Chondrocyte (in vitro differentiated cells): ENCODE results near the gene TRPM8. TPM values are rescaled to one million over a fixed set of nuclear protein-coding genes. Genes with fewer than 3 reads are reported as not detected.

Source experiments
- DNase-seq: peaks from one replicate; pipeline ENCODE4 v3.0.0; 2021; ENCODE audit warnings: mixed read lengths, low spot score
- H3K27ac Mint-ChIP-seq: one replicate; pipeline ENCODE4 v1.8.0; 2021; ENCODE audit warnings: mild to moderate bottlenecking, moderate library complexity, mixed read lengths; ENCODE audit not compliant: unreplicated experiment
- H3K27me3 Mint-ChIP-seq: 2 replicates; pipeline ENCODE4 v1.8.0; 2021; ENCODE audit warnings: low read depth, mixed read lengths
- H3K36me3 Mint-ChIP-seq: 2 replicates; pipeline ENCODE4 v1.8.0; 2021; ENCODE audit warnings: low read depth, mixed read lengths
- H3K4me1 Mint-ChIP-seq: 2 replicates; pipeline ENCODE4 v1.8.0; 2021; ENCODE audit warnings: low read depth, mild to moderate bottlenecking, mixed read lengths
- H3K4me3 Mint-ChIP-seq: one replicate; pipeline ENCODE4 v1.8.0; 2021; ENCODE audit warnings: mild to moderate bottlenecking, moderate library complexity, mixed read lengths; ENCODE audit not compliant: unreplicated experiment
- H3K9me3 Mint-ChIP-seq: 2 replicates; pipeline ENCODE4 v1.8.0; 2021; ENCODE audit warnings: low read depth, mixed read lengths
- CTCF ChIP-seq: fragments of 200-600 bp; sonication (generic); IDR thresholded peaks from 2 replicates; pipeline ENCODE4 v1.5.0; 2021; ENCODE audit warnings: antibody characterized with exemption, mild to moderate bottlenecking, moderate library complexity
- total RNA-seq: library from RNA; stranded (reverse); gene quantifications from 3 replicates; pipeline ENCODE4 v1.2.1, GENCODE V29; 2021

TRPM8 gene
- total RNA-seq, 1 donor from 2014 or later, result 0.15 TPM

GRCh38 chr2:234050455-234051135 lies 133.4 kb downstream of the TRPM8 start, which contains the start of gene SPP2:
Gene SPP2, plus strand, starts transcription at chr2:234050702. Its CDS starts 85 bp downstream, at chr2:234050787.
- Mint-ChIP-seq H3K4me1 (no peaks in the 10 kb centered on the region), H3K36me3 (peaks cover 2% of the 10 kb centered on the region), H3K4me3 (no peak within 1 kb of the TSS), H3K9me3 (no peaks in the 10 kb centered on the region), H3K27ac (no peak within 1 kb of the TSS), H3K27me3 (peaks cover 21% of the 10 kb centered on the region)
- DNase-seq, result no peak
- TF ChIP-seq CTCF, result no peak

- peaks cover 21% of the 10 kb centered on the region for H3K27me3 Mint-ChIP-seq
Measured at GRCh38 chr2:234051374-234052070, 134.3 kb downstream of the TRPM8 start.

DNA sequence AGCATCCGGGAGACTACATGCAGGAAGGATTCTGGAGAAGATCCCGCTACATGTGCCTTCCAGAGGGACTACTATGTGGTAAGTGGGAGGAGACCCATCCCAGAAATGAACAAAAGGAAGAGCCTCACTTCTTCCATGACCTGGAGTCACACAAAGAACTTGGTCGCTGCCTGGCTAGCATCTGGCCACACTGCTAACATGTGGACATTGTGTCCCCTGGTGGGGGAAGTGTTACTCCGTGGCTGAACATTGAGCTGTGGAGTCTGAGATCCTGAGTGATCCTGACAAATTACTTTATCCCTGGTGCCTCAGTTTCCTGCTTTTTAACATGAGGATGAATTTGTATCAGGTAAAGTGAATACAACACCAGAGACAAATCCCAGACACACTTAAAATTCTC lies 141.7 kb downstream of the TRPM8 start:
- DNase-seq, result no peak
- H3K4me3 Mint-ChIP-seq, result no peak overlapping the region
- H3K9me3 Mint-ChIP-seq, result peaks cover 2% of the 10 kb centered on the region
- H3K27ac Mint-ChIP-seq, result no peak overlapping the region
- no peak for TF ChIP-seq CTCF
- peaks cover 2% of the 10 kb centered on the region for H3K36me3 Mint-ChIP-seq
- peaks cover 23% of the 10 kb centered on the region for H3K27me3 Mint-ChIP-seq
- H3K4me1 Mint-ChIP-seq, result no peaks in the 10 kb centered on the region

More at GRCh38 chr2:234051374-234052070, 134.3 kb downstream of the TRPM8 start:
- no peak for TF ChIP-seq CTCF
- no peak overlapping the region for H3K4me3 Mint-ChIP-seq
- no peak overlapping the region for H3K27ac Mint-ChIP-seq
- DNase-seq, result no peak
- H3K4me1 Mint-ChIP-seq, result no peaks in the 10 kb centered on the region
- H3K36me3 Mint-ChIP-seq, result peaks cover 2% of the 10 kb centered on the region
- no peaks in the 10 kb centered on the region for H3K9me3 Mint-ChIP-seq

DNA sequence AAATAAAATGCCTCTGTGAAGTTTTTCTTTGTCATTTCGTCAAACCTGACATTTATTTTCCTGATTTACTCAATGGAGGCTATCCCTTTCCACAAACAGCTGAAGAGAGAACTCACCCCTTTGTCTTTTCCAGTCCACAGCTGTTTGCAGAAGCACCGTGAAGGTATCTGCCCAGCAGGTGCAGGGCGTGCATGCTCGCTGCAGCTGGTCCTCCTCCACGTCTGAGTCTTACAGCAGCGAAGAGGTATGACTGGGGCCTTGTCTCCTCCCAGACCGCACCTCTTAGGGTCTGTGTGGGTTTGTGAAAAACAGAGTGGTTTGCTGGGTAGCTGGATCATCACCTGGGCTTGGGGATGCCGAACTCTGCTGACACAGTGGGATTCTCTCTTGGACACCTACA lies 143.1 kb downstream of the TRPM8 start:
- H3K4me1 Mint-ChIP-seq, result no peaks in the 10 kb centered on the region
- peaks cover 2% of the 10 kb centered on the region for H3K9me3 Mint-ChIP-seq
- TF ChIP-seq CTCF, result no peak
- no peak overlapping the region for H3K4me3 Mint-ChIP-seq
- DNase-seq, result no peak
- peaks cover 19% of the 10 kb centered on the region for H3K27me3 Mint-ChIP-seq
- H3K36me3 Mint-ChIP-seq, result no peaks in the 10 kb centered on the region
- no peak overlapping the region for H3K27ac Mint-ChIP-seq

GRCh38 chr2:234061624-234062257 lies 144.6 kb downstream of the TRPM8 start:
- no peaks in the 10 kb centered on the region for H3K36me3 Mint-ChIP-seq
- H3K4me3 Mint-ChIP-seq, result no peak overlapping the region
- DNase-seq, result no peak
- H3K9me3 Mint-ChIP-seq, result peaks cover 2% of the 10 kb centered on the region
- no peak for TF ChIP-seq CTCF
- peaks cover 18% of the 10 kb centered on the region for H3K27me3 Mint-ChIP-seq
- H3K27ac Mint-ChIP-seq, result no peak overlapping the region
- H3K4me1 Mint-ChIP-seq, result no peaks in the 10 kb centered on the region
